Activated CD4-positive, alpha-beta T cell treated with anti-CD3 and anti-CD28 coated beads, Interleukin-2, amount 50 U/mL, for 48 hours (primary cell): ENCODE data around the gene LIM2.

Experiments
- DNase-seq, 2 experiments: peaks; one replicate each; pipeline ENCODE4 v3.0.0-alpha.2; 2020

LIM2 gene

GRCh38 chr19:51394050-51394836, 6.5 kb upstream of the LIM2 start:
- peak; percentile 94 to 96 for DNase-seq

GRCh38 chr19:51392701-51393100, 4.9 kb upstream of the LIM2 start:
- DNase-seq = no peak

- no peak for DNase-seq
Measured at GRCh38 chr19:51391073-51391611, 3.4 kb upstream of the LIM2 start.

- no peak for DNase-seq
Measured at GRCh38 chr19:51389143-51389542, 1.4 kb upstream of the LIM2 start.

GRCh38 chr19:51386882-51387520, 773 bp downstream of the LIM2 start:
- no peak for DNase-seq

- no peak for DNase-seq
Measured at GRCh38 chr19:51382004-51382403, 5.8 kb downstream of the LIM2 start.

- DNase-seq = no peak
Measured at GRCh38 chr19:51380379-51380778, 7.4 kb downstream of the LIM2 start.

- no peak for DNase-seq
Measured at GRCh38 chr19:51377422-51377821, 10.4 kb downstream of the LIM2 start.

GRCh38 chr19:51375504-51376221, 12.1 kb downstream of the LIM2 start:
- DNase-seq = peak; percentile 68 to 77

- peak; percentile 84 to 88 for DNase-seq
Measured at GRCh38 chr19:51372649-51373504, 14.9 kb downstream of the LIM2 start, which contains the start of gene NKG7. TSS of gene NKG7 (minus strand) at chr19:51372654. CDS start at chr19:51372535, 119 bp downstream.

- DNase-seq = no peak
Measured at GRCh38 chr19:51372021-51372648, 15.6 kb downstream of the LIM2 start.

- no peak for DNase-seq
Measured at GRCh38 chr19:51371186-51371690, 16.5 kb downstream of the LIM2 start.

GRCh38 chr19:51370230-51370629, 17.5 kb downstream of the LIM2 start:
- DNase-seq = no peak

GRCh38 chr19:51368366-51369282, 19.1 kb downstream of the LIM2 start, which contains the start of gene CLDND2:
TSS of gene CLDND2 (minus strand) at chr19:51369003. CDS start at chr19:51368577, 426 bp downstream.
- DNase-seq = peak in 1 of 2 experiments; percentile 23

- DNase-seq = peak; percentile 100
Measured at GRCh38 chr19:51367565-51368365, 20.0 kb downstream of the LIM2 start.

- peak; percentile 45 to 58 for DNase-seq
Measured at GRCh38 chr19:51367255-51367564, 20.6 kb downstream of the LIM2 start.

- DNase-seq = peak; percentile 97
Measured at GRCh38 chr19:51366389-51367254, 21.2 kb downstream of the LIM2 start.

- no peak for DNase-seq
Measured at GRCh38 chr19:51365965-51366388, 21.8 kb downstream of the LIM2 start, which contains the start of gene ETFB. TSS of gene ETFB (minus strand) at chr19:51366388. CDS start at chr19:51366326, 62 bp downstream.
